B cell (primary cell): Measurements from ENCODE around the gene PTPRN2. TPM values are rescaled to one million over a fixed set of nuclear protein-coding genes. Genes with fewer than 3 reads are reported as not detected.

Source experiments
- ATAC-seq: fragments of 200-7000 bp; cut with Tn5 transposase; one replicate; pipeline ENCODE4 v1.10.0; 2021; ENCODE audit warnings: low read depth, mild to moderate bottlenecking, moderate number of reproducible peaks, moderate library complexity
- CTCF ChIA-PET: fragments of 350-600 bp; sonication (Branson Sonifier 250); formaldehyde crosslinking; loops from one replicate; lab custom pipeline; 2021; ENCODE audit warnings: antibody characterized with exemption, inconsistent platforms; lab: Charles Lee
- POLR2A ChIA-PET: fragments of 350-600 bp; sonication (Branson Sonifier 250); formaldehyde crosslinking; loops from one replicate; lab custom pipeline; 2021; ENCODE audit warnings: antibody characterized with exemption; lab: Charles Lee
- DNase-seq: peaks from one replicate; pipeline ENCODE4 v3.0.0; 2013
- H2AFZ ChIP-seq: 2 replicates; pipeline ENCODE4 v1.6.1; 2012; ENCODE audit warnings: mild to moderate bottlenecking, low read depth, low read length; ENCODE audit not compliant: insufficient read depth, poor library complexity, severe bottlenecking
- H3K27ac ChIP-seq, 2 donors: 1 replicate in 1 of 2; 2 replicates in 1 of 2; pipeline ENCODE4 v1.5.1; 2012 to 2013; ENCODE audit warnings: low read length in 2 of 2, mild to moderate bottlenecking in 2 of 2, moderate library complexity in 1 of 2
- H3K27me3 ChIP-seq, 4 experiments: fragments of 200-600 bp in 1 of 4; sonication (generic) in 1 of 4; replicated peaks in 1 of 4; 1 replicate in 2 of 4; 2 replicates in 2 of 4; pipeline versions ENCODE4 v1.6.1 to v1.7.0; 2013 to 2016; ENCODE audit warnings: low read length in 3 of 4, mild to moderate bottlenecking in 2 of 4, mixed read lengths in 1 of 4, moderate library complexity in 1 of 4; ENCODE audit not compliant: insufficient read depth in 4 of 4, control insufficient read depth in 3 of 4; ENCODE audit errors: control extremely low read depth in 1 of 4
- H3K36me3 ChIP-seq, 2 experiments: replicated peaks in 1 of 2; 1 replicate in 1 of 2; 2 replicates in 1 of 2; pipeline versions ENCODE4 v1.6.1 to v1.7.1; 2013; ENCODE audit warnings: low read length in 1 of 2; ENCODE audit not compliant: insufficient read depth in 2 of 2, control insufficient read depth in 1 of 2; ENCODE audit errors: control extremely low read depth in 1 of 2, extremely low read depth in 1 of 2
- H3K4me1 ChIP-seq, 2 donors: fragments of 200-600 bp in 1 of 2; sonication (generic) in 1 of 2; 1 replicate in 1 of 2; 2 replicates in 1 of 2; pipeline versions ENCODE4 v1.5.1 to v1.6.1; 2013 to 2017; ENCODE audit warnings: low read length in 2 of 2; ENCODE audit not compliant: control insufficient read depth in 2 of 2, insufficient read depth in 2 of 2
- H3K4me2 ChIP-seq: replicated peaks from 2 replicates; pipeline ENCODE3; 2012; ENCODE audit warnings: mild to moderate bottlenecking, low read depth, low read length; ENCODE audit not compliant: poor library complexity, severe bottlenecking
- H3K4me3 ChIP-seq, 5 experiments: fragments of 200-600 bp in 1 of 5; sonication (generic) in 1 of 5; 1 replicate in 3 of 5; 2 replicates in 2 of 5; pipeline versions ENCODE4 v1.5.1 to v1.7.0; 2011 to 2016; ENCODE audit warnings: low read length in 4 of 5, mild to moderate bottlenecking in 4 of 5, low read depth in 2 of 5, control low read depth in 1 of 5, moderate library complexity in 1 of 5; ENCODE audit not compliant: insufficient read depth in 1 of 5; ENCODE audit errors: control extremely low read depth in 1 of 5, extremely low read depth in 1 of 5
- H3K79me2 ChIP-seq: fragments of 200-600 bp; sonication (generic); one replicate; pipeline ENCODE4 v1.6.0; 2016; ENCODE audit warnings: low read length; ENCODE audit not compliant: control insufficient read depth, insufficient read depth
- H3K9ac ChIP-seq: fragments of 200-600 bp; sonication (generic); 2 replicates; pipeline ENCODE4 v1.6.1; 2017; ENCODE audit warnings: mild to moderate bottlenecking, low read length, moderate library complexity
- H3K9me3 ChIP-seq, 3 donors: one replicate each; pipeline versions ENCODE4 v1.6.1 to v1.7.1; 2013; ENCODE audit warnings: low read length in 2 of 3; ENCODE audit not compliant: control insufficient read depth in 2 of 3, insufficient read depth in 1 of 3; ENCODE audit errors: control extremely low read depth in 1 of 3
- H4K20me1 ChIP-seq: 2 replicates; pipeline ENCODE4 v1.6.0; 2012; ENCODE audit warnings: mild to moderate bottlenecking, low read length; ENCODE audit not compliant: insufficient read depth, control insufficient read depth, poor library complexity, severe bottlenecking
- H3K27ac Mint-ChIP-seq: one replicate; pipeline ENCODE4 v1.8.0; 2021; ENCODE audit warnings: mixed read lengths
- H3K27me3 Mint-ChIP-seq: one replicate; pipeline ENCODE4 v1.8.0; 2021; ENCODE audit warnings: mixed read lengths
- H3K4me1 Mint-ChIP-seq: one replicate; pipeline ENCODE4 v1.8.0; 2021; ENCODE audit warnings: mixed read lengths
- H3K4me3 Mint-ChIP-seq: one replicate; pipeline ENCODE4 v1.8.0; 2021; ENCODE audit warnings: mixed read lengths
- H3K9me3 Mint-ChIP-seq: one replicate; pipeline ENCODE4 v1.8.0; 2022; ENCODE audit warnings: mixed read lengths; ENCODE audit not compliant: insufficient read depth
- EZH2 ChIP-seq: IDR thresholded peaks from 2 replicates; pipeline ENCODE4 v1.6.1; 2012; ENCODE audit warnings: borderline replicate concordance, low read depth, mild to moderate bottlenecking, moderate library complexity, low read length; ENCODE audit not compliant: insufficient read depth, poor library complexity, severe bottlenecking
- WGBS: methylation state at CpG from one replicate; pipeline ENCODE4 v1.1.5; 2013; ENCODE audit warnings: missing lambda C conversion rate; ENCODE audit not compliant: insufficient coverage; 5-methylcytosine and 5-hydroxymethylcytosine counted together
- intact Hi-C: fragments of 100-400 bp; cut with micrococcal nuclease; formaldehyde crosslinking; loops from one replicate; pipeline ENCODE4 v1.10.0; 2022
- polyA plus RNA-seq: library from polyadenylated mRNA; depleted of rRNA; stranded (reverse); fragments of >200 nt; gene quantifications from 2 replicates; pipeline ENCODE4 v1.2.3, GENCODE V29; 2012
- total RNA-seq, 2 donors: library from RNA; stranded (reverse); fragments of 120-200 nt in 1 of 2; gene quantifications; 1 replicate in 1 of 2; 2 replicates in 1 of 2; pipeline versions ENCODE4 v1.2.3 to v1.2.4, GENCODE V29; 2013 to 2022
- TF ChIP-seq, protein P1 (sequence below): fragments of 200-600 bp; IDR thresholded peaks from one replicate; pipeline ENCODE4 v1.8.0; 2022; ENCODE audit warnings: antibody characterized with exemption, mild to moderate bottlenecking

Gene PTPRN2
- total and polyA plus RNA-seq, 2 donors (not counting 1 experiment from before 2014, with no cell fraction given), result 2.0 to 5.0 TPM

DNA sequence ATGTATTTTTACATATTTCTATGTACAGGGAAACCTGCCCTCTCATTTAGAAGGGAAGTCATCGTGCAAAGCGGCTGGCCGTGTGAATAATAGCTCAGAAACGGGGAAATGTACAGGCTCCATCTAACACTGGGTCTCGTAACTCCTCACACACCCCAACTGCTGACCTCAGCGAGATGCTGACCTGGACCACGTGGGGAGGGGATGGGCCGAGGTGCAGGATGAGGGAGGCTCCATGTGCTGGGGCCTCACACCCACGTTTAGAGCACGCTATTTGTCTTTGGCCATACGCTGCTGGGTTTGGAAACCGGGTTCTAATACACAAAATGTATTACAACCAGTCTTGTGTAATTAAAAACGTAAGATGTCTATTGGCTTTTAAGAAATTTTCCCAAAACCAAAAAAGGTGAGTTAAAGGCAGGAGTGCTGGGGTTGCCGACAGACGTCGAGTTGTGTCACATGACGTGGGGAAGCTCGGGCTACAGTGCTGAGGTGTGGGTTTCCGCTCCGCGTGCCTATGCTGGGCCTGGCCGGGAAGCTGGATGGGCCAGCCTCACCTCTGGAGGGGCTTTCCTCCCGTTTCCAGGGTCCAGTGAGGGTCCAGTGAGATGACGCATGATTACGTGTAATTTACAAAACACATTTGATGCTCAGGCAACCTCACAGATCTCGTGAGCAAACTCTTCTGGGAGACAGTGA, 1035.2 kb downstream of the PTPRN2 start:
- Histone ChIP-seq H4K20me1 (no peaks in the 10 kb centered on the region), H3K79me2 (no peaks in the 10 kb centered on the region), H3K36me3 (no peaks in the 10 kb centered on the region), H2AFZ (no peak overlapping the region), H3K27me3 (no peaks in the 10 kb centered on the region), H3K27ac (no peak overlapping the region), H3K9ac (no peak overlapping the region), H3K4me3 (no peak overlapping the region), H3K9me3 (peaks cover 0 to 13% (median 0%) of the 10 kb centered on the region in 3 donors), H3K4me2 (no peak overlapping the region), H3K4me1 (no peaks in the 10 kb centered on the region)
- H3K27ac Mint-ChIP-seq, result no peak overlapping the region
- ChIA-PET POLR2A (no interaction called here), CTCF (no interaction called here)
- no peaks in the 10 kb centered on the region for H3K27me3 Mint-ChIP-seq
- no peaks in the 10 kb centered on the region for H3K4me1 Mint-ChIP-seq
- no peak for ATAC-seq
- H3K9me3 Mint-ChIP-seq, result no peaks in the 10 kb centered on the region
- intact Hi-C loops, result no loop called here
- H3K4me3 Mint-ChIP-seq, result no peak overlapping the region
- WGBS, result 92% methylated on average over 20 of the region's 26 CpGs
- no peak for DNase-seq
- TF ChIP-seq, protein P1, sequence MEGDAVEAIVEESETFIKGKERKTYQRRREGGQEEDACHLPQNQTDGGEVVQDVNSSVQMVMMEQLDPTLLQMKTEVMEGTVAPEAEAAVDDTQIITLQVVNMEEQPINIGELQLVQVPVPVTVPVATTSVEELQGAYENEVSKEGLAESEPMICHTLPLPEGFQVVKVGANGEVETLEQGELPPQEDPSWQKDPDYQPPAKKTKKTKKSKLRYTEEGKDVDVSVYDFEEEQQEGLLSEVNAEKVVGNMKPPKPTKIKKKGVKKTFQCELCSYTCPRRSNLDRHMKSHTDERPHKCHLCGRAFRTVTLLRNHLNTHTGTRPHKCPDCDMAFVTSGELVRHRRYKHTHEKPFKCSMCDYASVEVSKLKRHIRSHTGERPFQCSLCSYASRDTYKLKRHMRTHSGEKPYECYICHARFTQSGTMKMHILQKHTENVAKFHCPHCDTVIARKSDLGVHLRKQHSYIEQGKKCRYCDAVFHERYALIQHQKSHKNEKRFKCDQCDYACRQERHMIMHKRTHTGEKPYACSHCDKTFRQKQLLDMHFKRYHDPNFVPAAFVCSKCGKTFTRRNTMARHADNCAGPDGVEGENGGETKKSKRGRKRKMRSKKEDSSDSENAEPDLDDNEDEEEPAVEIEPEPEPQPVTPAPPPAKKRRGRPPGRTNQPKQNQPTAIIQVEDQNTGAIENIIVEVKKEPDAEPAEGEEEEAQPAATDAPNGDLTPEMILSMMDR, result no peak
- no peak for TF ChIP-seq EZH2

GRCh38 chr7:157551325-157552070, 1036.1 kb downstream of the PTPRN2 start:
- peaks cover 0 to 13% (median 0%) of the 10 kb centered on the region in 3 donors for H3K9me3 ChIP-seq
- Mint-ChIP-seq H3K4me3 (no peak overlapping the region), H3K4me1 (no peaks in the 10 kb centered on the region), H3K27me3 (no peaks in the 10 kb centered on the region), H3K9me3 (no peaks in the 10 kb centered on the region), H3K27ac (no peak overlapping the region)
- DNase-seq (no peak), ATAC-seq (no peak)
- H3K4me2 ChIP-seq, result no peak overlapping the region
- ChIA-PET POLR2A (no interaction called here), CTCF (no interaction called here)
- no peaks in the 10 kb centered on the region for H4K20me1 ChIP-seq
- no peaks in the 10 kb centered on the region for H3K36me3 ChIP-seq
- H3K4me1 ChIP-seq, result no peaks in the 10 kb centered on the region
- H2AFZ ChIP-seq, result no peak overlapping the region
- no peak for TF ChIP-seq EZH2
- TF ChIP-seq, protein P1, result no peak
- no peak overlapping the region for H3K4me3 ChIP-seq
- no peak overlapping the region for H3K9ac ChIP-seq
- H3K27ac ChIP-seq, result no peak overlapping the region
- H3K79me2 ChIP-seq, result no peaks in the 10 kb centered on the region
- WGBS, result 85% methylated on average over 13 of the region's 13 CpGs
- no peaks in the 10 kb centered on the region for H3K27me3 ChIP-seq
- intact Hi-C loops, result no loop called here
